Prostate gland (tissue), 2 donors: ENCODE data around the gene OR6N1. TPM values are rescaled to one million over a fixed set of nuclear protein-coding genes. Genes with fewer than 3 reads are reported as not detected.

ENCODE experiments used
- DNase-seq: peaks from one replicate; pipeline ENCODE4 v3.0.0-alpha.2; 2019; ENCODE audit warnings: low spot score
- H3K27ac ChIP-seq, 2 donors: fragments of 200-600 bp; sonication (generic); 2 replicates each; pipeline ENCODE4 v1.5.1; 2017 to 2019
- H3K27me3 ChIP-seq: fragments of 200-600 bp; sonication (generic); replicated peaks from 2 replicates; pipeline ENCODE4 v1.5.1; 2019; ENCODE audit not compliant: insufficient read depth
- H3K36me3 ChIP-seq, 2 donors: fragments of 200-600 bp; sonication (generic); 1 replicate in 1 of 2; 2 replicates in 1 of 2; pipeline versions ENCODE4 v1.5.1 to v1.8.1; 2017 to 2019
- H3K4me1 ChIP-seq: fragments of 200-600 bp; sonication (generic); replicated peaks from 2 replicates; pipeline ENCODE4 v1.5.1; 2019
- H3K4me3 ChIP-seq, 2 donors: fragments of 200-600 bp; sonication (generic); 2 replicates each; pipeline ENCODE4 v1.5.1; 2017 to 2019
- H3K9me3 ChIP-seq: fragments of 200-600 bp; sonication (generic); 2 replicates; pipeline ENCODE4 v1.5.1; 2017
- CTCF ChIP-seq, 4 experiments: fragments of 200-600 bp in 2 of 4; fragments of 450-650 bp in 2 of 4; sonication (generic) in 2 of 4; IDR thresholded peaks; 1 replicate in 3 of 4; 2 replicates in 1 of 4; pipeline ENCODE4 v1.5.1; 2016 to 2019; ENCODE audit warnings: antibody characterized with exemption in 4 of 4, mild to moderate bottlenecking in 2 of 4, moderate library complexity in 2 of 4
- POLR2A ChIP-seq: fragments of 450-650 bp; IDR thresholded peaks from one replicate; pipeline ENCODE4 v1.6.1; 2016; ENCODE audit warnings: antibody characterized with exemption, mild to moderate bottlenecking
- POLR2AphosphoS5 ChIP-seq: sonication (generic); formaldehyde crosslinking; IDR thresholded peaks from one replicate; pipeline ENCODE4 v1.6.1; 2017; ENCODE audit warnings: antibody characterized with exemption
- WGBS: methylation state at CpG from one replicate; pipeline ENCODE4 v1.1.5; 2018; 5-methylcytosine and 5-hydroxymethylcytosine counted together
- intact Hi-C: fragments of 100-400 bp; cut with DNase I; formaldehyde crosslinking; loops from one replicate; pipeline ENCODE4 v1.14.2; 2022
- total RNA-seq, 2 donors: library from RNA; depleted of rRNA; stranded (reverse); fragments of >200 nt; gene quantifications; one replicate each; pipeline ENCODE4 v1.1.0, GENCODE V29; 2016

OR6N1 gene
- total RNA-seq, 2 donors from 2014 or later = not detected

GRCh38 chr1:158799689-158800088, 27.7 kb upstream of the OR6N1 start:
- intact Hi-C loops = no loop called here
- DNase-seq = no peak
- no peak for TF ChIP-seq POLR2AphosphoS5
- TF ChIP-seq CTCF (IDR thresholded peaks at IDR 0.05) = no peak
- no peak for TF ChIP-seq POLR2A
- no peaks in the 10 kb centered on the region for H3K27me3 ChIP-seq
- 80% methylated on average over 4 of the region's 4 CpGs for WGBS
- no peak overlapping the region for H3K4me3 ChIP-seq
- no peaks in the 10 kb centered on the region for H3K4me1 ChIP-seq
- no peak overlapping the region for H3K27ac ChIP-seq
- H3K36me3 ChIP-seq = no peaks in the 10 kb centered on the region
- no peaks in the 10 kb centered on the region for H3K9me3 ChIP-seq

- H3K4me1 ChIP-seq = no peaks in the 10 kb centered on the region
- no peak overlapping the region for H3K27ac ChIP-seq
- H3K4me3 ChIP-seq = no peak overlapping the region
- no peaks in the 10 kb centered on the region for H3K27me3 ChIP-seq
- no peaks in the 10 kb centered on the region for H3K9me3 ChIP-seq
- intact Hi-C loops = no loop called here
- H3K36me3 ChIP-seq = no peaks in the 10 kb centered on the region
- WGBS = 56% methylated on average over 3 of the region's 3 CpGs
- no peak for DNase-seq
- TF ChIP-seq POLR2A = no peak
- no peak for TF ChIP-seq POLR2AphosphoS5
- TF ChIP-seq CTCF (IDR thresholded peaks at IDR 0.05) = no peak
Measured at GRCh38 chr1:158798531-158798930, 26.5 kb upstream of the OR6N1 start.

GRCh38 chr1:158794247-158794646, 22.3 kb upstream of the OR6N1 start:
- no peaks in the 10 kb centered on the region for H3K27me3 ChIP-seq

GRCh38 chr1:158793604-158794003, 21.6 kb upstream of the OR6N1 start:
- H3K27ac ChIP-seq = no peak overlapping the region
- WGBS = 93% methylated on average over 2 of the region's 2 CpGs
- no peaks in the 10 kb centered on the region for H3K27me3 ChIP-seq
- no peaks in the 10 kb centered on the region for H3K36me3 ChIP-seq
- no peak overlapping the region for H3K4me3 ChIP-seq
- intact Hi-C loops = no loop called here
- H3K9me3 ChIP-seq = no peaks in the 10 kb centered on the region
- TF ChIP-seq POLR2A (no peak), CTCF (IDR thresholded peaks at IDR 0.05) (peak in 1 of 4 experiments; percentile 9)
- no peak for DNase-seq
- H3K4me1 ChIP-seq = no peaks in the 10 kb centered on the region

More at GRCh38 chr1:158794247-158794646, 22.3 kb upstream of the OR6N1 start:
- H3K36me3 ChIP-seq = no peaks in the 10 kb centered on the region
- H3K9me3 ChIP-seq = no peaks in the 10 kb centered on the region
- no peak overlapping the region for H3K4me3 ChIP-seq
- no peak for TF ChIP-seq CTCF (IDR thresholded peaks at IDR 0.05)
- no peak for TF ChIP-seq POLR2AphosphoS5
- TF ChIP-seq POLR2A = no peak
- no peak for DNase-seq
- 66% methylated on average over 6 of the region's 6 CpGs for WGBS
- H3K27ac ChIP-seq = no peak overlapping the region
- no peaks in the 10 kb centered on the region for H3K4me1 ChIP-seq
- intact Hi-C loops = no loop called here

GRCh38 chr1:158781104-158781503, 9.1 kb upstream of the OR6N1 start, which contains the start of gene OR6N2:
Gene OR6N2 (minus strand): TSS chr1:158781204. CDS start chr1:158777635, 3,569 bp downstream.
- Histone ChIP-seq H3K4me1 (no peaks in the 10 kb centered on the region), H3K27ac (no peak within 1 kb of the TSS), H3K27me3 (no peaks in the 10 kb centered on the region), H3K9me3 (no peaks in the 10 kb centered on the region), H3K36me3 (no peaks in the 10 kb centered on the region), H3K4me3 (no peak within 1 kb of the TSS)
- no peak for DNase-seq
- intact Hi-C loops = no loop called here
- TF ChIP-seq CTCF (IDR thresholded peaks at IDR 0.05) (no peak), POLR2A (no peak), POLR2AphosphoS5 (no peak)
